ENCODE measurements around the gene SLC25A6.

- TF ChIP-seq CTCF (IDR thresholded peaks at IDR 0.05) (peak in 2 of 3 donors; percentile 32 to 53), EP300 (IDR thresholded peaks at IDR 0.05) (peak; percentile 8)
Measured at GRCh38 chrX:1391707-1392375, at the start of gene SLC25A6.

All from ovary (tissue), 3 donors.